ENCODE results near the gene FSTL4. TPM values are rescaled to one million over a fixed set of nuclear protein-coding genes. Genes with fewer than 3 reads are reported as not detected.

The FSTL4 gene
- total and polyA plus RNA-seq, 2 experiments from 2014 or later, result 0.47 to 0.74 TPM

DNA sequence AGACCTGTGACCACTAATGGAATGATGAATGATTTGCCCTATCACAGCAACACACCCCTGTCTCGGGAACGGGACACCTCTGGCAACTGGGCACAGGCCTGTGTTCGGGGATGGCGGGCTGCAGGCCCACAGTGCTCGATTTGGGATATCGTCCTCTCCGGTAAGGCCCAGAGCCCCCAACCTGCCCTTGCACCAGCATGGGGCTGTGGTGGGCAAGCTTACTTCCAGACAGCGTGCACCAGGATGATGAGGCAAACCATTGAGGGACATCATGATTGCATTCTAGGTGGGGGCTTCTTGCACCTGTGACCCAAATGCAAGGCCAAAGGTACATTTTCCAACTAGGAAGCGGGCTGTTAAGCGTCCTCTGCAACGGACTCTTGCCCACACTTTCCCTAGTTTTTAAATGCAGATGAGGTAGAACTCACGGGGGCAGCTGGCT lies 275.4 kb downstream of the FSTL4 start:
- H4K20me1 ChIP-seq (ENCODE audit: insufficient read depth, poor library complexity, severe bottlenecking), result no peaks in the 10 kb centered on the region
- no peaks in the 10 kb centered on the region for H3K27me3 ChIP-seq

DNA sequence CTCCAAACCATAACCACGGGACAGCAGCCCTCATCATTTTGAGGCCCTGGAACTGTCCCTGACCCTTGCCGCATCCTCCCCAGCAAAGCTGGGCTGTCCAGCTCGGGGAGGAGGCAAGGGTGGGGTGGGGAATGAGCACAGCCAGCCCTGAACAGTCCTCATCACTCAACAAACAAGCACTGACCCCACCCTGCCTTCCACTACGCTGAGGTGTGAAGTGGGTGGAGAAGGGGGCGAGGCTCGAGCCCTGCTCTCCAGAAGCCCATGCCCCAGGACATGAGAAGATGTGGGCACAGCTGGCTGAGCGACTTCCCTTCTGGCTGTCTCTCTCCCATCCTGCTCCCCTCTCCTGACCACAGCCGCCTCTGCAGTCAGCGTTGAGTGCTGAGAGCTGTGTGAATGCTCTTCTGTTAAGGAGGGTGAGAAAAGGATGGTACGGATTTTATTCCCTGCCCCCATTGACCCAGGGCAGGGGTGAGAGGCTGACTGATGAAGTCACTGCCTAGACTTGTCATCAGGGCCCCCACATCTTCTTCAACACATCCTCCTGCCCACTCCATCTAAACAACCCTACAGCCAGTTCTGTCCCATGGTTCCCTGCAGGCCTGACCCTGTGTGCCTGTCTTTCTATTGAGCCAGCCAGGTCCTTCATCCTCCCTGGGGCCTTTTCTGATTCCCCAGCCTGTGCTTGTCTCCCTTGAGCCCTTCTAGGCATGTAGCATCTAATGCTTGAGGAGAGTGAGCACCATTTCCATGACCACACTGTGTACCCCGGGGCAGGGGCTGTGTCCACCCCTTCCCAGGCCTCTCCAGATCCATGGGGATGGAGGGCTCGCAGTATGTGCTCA lies 276.0 kb downstream of the FSTL4 start:
- Histone ChIP-seq H3K4me1 (ENCODE audit: insufficient read depth) (peaks cover 4% of the 10 kb centered on the region), H3K9me2 (replicated peaks; ENCODE audit: insufficient read depth) (no peaks in the 10 kb centered on the region), H4K20me1 (ENCODE audit: insufficient read depth, poor library complexity, severe bottlenecking) (no peaks in the 10 kb centered on the region), H2AFZ (no peak overlapping the region), H3K79me2 (no peaks in the 10 kb centered on the region), H3K27me3 (no peaks in the 10 kb centered on the region), H3K4me2 (no peak overlapping the region), H3K36me3 (replicated peaks; ENCODE audit: insufficient read depth, low read depth) (no peaks in the 10 kb centered on the region), H3K27ac (no peak overlapping the region), H3K9me3 (ENCODE audit: low read depth) (no peaks in the 10 kb centered on the region), H3K4me3 (no peak overlapping the region)
- WGBS (ENCODE audit: low lambda C conversion rate, missing lambda C conversion rate), result 87% methylated on average over 11 of the region's 12 CpGs
- no peak for DNase-seq (ENCODE audit: low spot score)
- TF ChIP-seq CTCF (IDR thresholded peaks at IDR 0.05; ENCODE audit: poor library complexity), result no peak
- no peak for TF ChIP-seq EZH2phosphoT487 (IDR thresholded peaks at IDR 0.05; ENCODE audit: low read depth, severe bottlenecking, unreplicated experiment)
- no peak for TF ChIP-seq EZH2 (IDR thresholded peaks at IDR 0.05; ENCODE audit: borderline replicate concordance)

More for the DNA sequence above, 275.4 kb downstream of the FSTL4 start:
- no peak overlapping the region for H3K4me2 ChIP-seq
- H2AFZ ChIP-seq, result no peak overlapping the region
- no peak overlapping the region for H3K4me3 ChIP-seq
- TF ChIP-seq CTCF (IDR thresholded peaks at IDR 0.05; ENCODE audit: poor library complexity) (no peak), EZH2phosphoT487 (IDR thresholded peaks at IDR 0.05; ENCODE audit: low read depth, severe bottlenecking, unreplicated experiment) (no peak), EZH2 (IDR thresholded peaks at IDR 0.05; ENCODE audit: borderline replicate concordance) (no peak)
- no peak for DNase-seq (ENCODE audit: low spot score)
- H3K9me3 ChIP-seq (ENCODE audit: low read depth), result no peaks in the 10 kb centered on the region
- H3K27ac ChIP-seq, result no peak overlapping the region
- H3K4me1 ChIP-seq (ENCODE audit: insufficient read depth), result peaks cover 4% of the 10 kb centered on the region
- H3K36me3 ChIP-seq (replicated peaks; ENCODE audit: insufficient read depth, low read depth), result no peaks in the 10 kb centered on the region
- WGBS (ENCODE audit: low lambda C conversion rate, missing lambda C conversion rate), result 88% methylated on average over 12 of the region's 12 CpGs
- no peaks in the 10 kb centered on the region for H3K79me2 ChIP-seq
- no peaks in the 10 kb centered on the region for H3K9me2 ChIP-seq (replicated peaks; ENCODE audit: insufficient read depth)

GRCh38 chr5:133334796-133335639 lies 277.3 kb downstream of the FSTL4 start:
- 95% methylated on average over 13 of the region's 14 CpGs for WGBS (ENCODE audit: low lambda C conversion rate, missing lambda C conversion rate)
- Histone ChIP-seq H3K4me3 (no peak overlapping the region), H4K20me1 (ENCODE audit: insufficient read depth, poor library complexity, severe bottlenecking) (no peaks in the 10 kb centered on the region), H3K36me3 (replicated peaks; ENCODE audit: insufficient read depth, low read depth) (no peaks in the 10 kb centered on the region), H3K27ac (no peak overlapping the region), H3K79me2 (no peaks in the 10 kb centered on the region), H3K4me2 (no peak overlapping the region), H3K27me3 (no peaks in the 10 kb centered on the region), H2AFZ (no peak overlapping the region), H3K9me2 (replicated peaks; ENCODE audit: insufficient read depth) (no peaks in the 10 kb centered on the region), H3K9me3 (ENCODE audit: low read depth) (no peaks in the 10 kb centered on the region), H3K4me1 (ENCODE audit: insufficient read depth) (peaks cover 3% of the 10 kb centered on the region)
- TF ChIP-seq EZH2phosphoT487 (IDR thresholded peaks at IDR 0.05; ENCODE audit: low read depth, severe bottlenecking, unreplicated experiment) (no peak), EZH2 (IDR thresholded peaks at IDR 0.05; ENCODE audit: borderline replicate concordance) (no peak), CTCF (IDR thresholded peaks at IDR 0.05; ENCODE audit: poor library complexity) (no peak)
- DNase-seq (ENCODE audit: low spot score), result no peak
